H1 (cell line): Measurements from ENCODE around the gene SAFB. TPM values are rescaled to one million over a fixed set of nuclear protein-coding genes. Genes with fewer than 3 reads are reported as not detected.

Experiments used
- CTCF ChIA-PET: fragments of 300-600 bp; sonication (Branson Sonifier 250); formaldehyde crosslinking; loops from one replicate; lab custom pipeline; 2021; ENCODE audit not compliant: partially characterized antibody; lab: Charles Lee
- POLR2A ChIA-PET: fragments of 300-600 bp; sonication (Branson Sonifier 250); formaldehyde crosslinking; loops from one replicate; lab custom pipeline; 2021; ENCODE audit warnings: inconsistent platforms; ENCODE audit not compliant: partially characterized antibody; lab: Charles Lee
- DNase-seq, 2 experiments: peaks; one replicate each; pipeline versions ENCODE4 v3.0.0 to v3.0.0-alpha.2; 2010 to 2022; ENCODE audit warnings: low spot score in 2 of 2, low read depth in 1 of 2, mixed read lengths in 1 of 2
- FAIRE-seq: peaks from 2 replicates; lab custom pipeline; 2011; peaks lifted over from hg19 to GRCh38; lab: Jason Lieb, UNC
- H2AFZ ChIP-seq: 2 replicates; pipeline ENCODE4 v1.8.1; 2012; ENCODE audit warnings: low read length, inconsistent platforms
- H2AK5ac ChIP-seq: 2 replicates; pipeline ENCODE4 v1.6.1; 2013; ENCODE audit warnings: low read depth, low read length
- H2BK120ac ChIP-seq: replicated peaks from 2 replicates; pipeline ENCODE3; 2013; ENCODE audit warnings: low read depth, low read length, inconsistent platforms
- H2BK12ac ChIP-seq: 2 replicates; pipeline ENCODE4 v1.6.1; 2013; ENCODE audit warnings: low read depth, low read length
- H2BK15ac ChIP-seq: 2 replicates; pipeline ENCODE4 v1.6.1; 2013; ENCODE audit warnings: low read length
- H2BK20ac ChIP-seq: 2 replicates; pipeline ENCODE4 v1.6.1; 2013; ENCODE audit warnings: low read length
- H2BK5ac ChIP-seq: 2 replicates; pipeline ENCODE4 v1.6.1; 2013; ENCODE audit warnings: low read depth, low read length
- H3K14ac ChIP-seq: 2 replicates; pipeline ENCODE4 v1.6.1; 2013; ENCODE audit warnings: inconsistent platforms; ENCODE audit not compliant: insufficient read length
- H3K18ac ChIP-seq: 2 replicates; pipeline ENCODE4 v1.6.1; 2013; ENCODE audit warnings: low read length; ENCODE audit errors: extremely low read depth
- H3K23ac ChIP-seq: 2 replicates; pipeline ENCODE4 v1.6.1; 2013; ENCODE audit warnings: inconsistent platforms; ENCODE audit not compliant: insufficient read length
- H3K23me2 ChIP-seq: 2 replicates; pipeline ENCODE4 v1.6.1; 2013; ENCODE audit warnings: low read depth, low read length
- H3K27ac ChIP-seq: 2 replicates; pipeline ENCODE4 v1.6.1; 2011; ENCODE audit warnings: low read depth, low read length, inconsistent platforms
- H3K27me3 ChIP-seq, 4 experiments: replicated peaks in 1 of 4; 1 replicate in 1 of 4; 2 replicates in 3 of 4; pipeline versions ENCODE4 v1.6.1 to v1.8.1; 2011 to 2013; ENCODE audit warnings: low read length in 3 of 4, mild to moderate bottlenecking in 3 of 4, inconsistent platforms in 2 of 4, mixed read lengths in 2 of 4, moderate library complexity in 1 of 4; ENCODE audit not compliant: control insufficient read depth in 3 of 4, insufficient read depth in 3 of 4; ENCODE audit errors: extremely low read depth in 1 of 4
- H3K36me3 ChIP-seq, 4 experiments: 2 replicates each; pipeline versions ENCODE4 v1.6.1 to v1.8.1; 2011 to 2013; ENCODE audit warnings: mild to moderate bottlenecking in 4 of 4, low read length in 3 of 4, moderate library complexity in 2 of 4, control low read depth in 1 of 4, inconsistent platforms in 1 of 4; ENCODE audit not compliant: insufficient read depth in 4 of 4, control insufficient read depth in 2 of 4
- H3K4ac ChIP-seq: replicated peaks from 2 replicates; pipeline ENCODE3; 2013; ENCODE audit warnings: low read length, low read depth, mixed read lengths, inconsistent platforms; ENCODE audit not compliant: insufficient read length
- H3K4me1 ChIP-seq, 4 experiments: replicated peaks in 1 of 4; 1 replicate in 1 of 4; 2 replicates in 3 of 4; pipeline versions ENCODE4 v1.6.1 to v1.8.1; 2011 to 2013; ENCODE audit warnings: low read length in 3 of 4, inconsistent platforms in 2 of 4, mixed read lengths in 1 of 4; ENCODE audit not compliant: insufficient read depth in 4 of 4, control insufficient read depth in 3 of 4
- H3K4me2 ChIP-seq, 2 experiments: 2 replicates each; pipeline versions ENCODE4 v1.6.1 to v1.8.1; 2011 to 2013; ENCODE audit warnings: low read depth in 2 of 2, low read length in 2 of 2, control low read depth in 1 of 2, inconsistent platforms in 1 of 2, mild to moderate bottlenecking in 1 of 2; ENCODE audit not compliant: insufficient read depth in 1 of 2
- H3K4me3 ChIP-seq, 4 experiments: fragments of 200-600, 300-600 bp in 1 of 4; sonication (generic), shearing (Covaris generic), sonication (Bioruptor Twin) in 1 of 4; 2 replicates each; pipeline versions ENCODE4 v1.5.1 to v1.8.1; 2011 to 2016; ENCODE audit warnings: low read length in 4 of 4, low read depth in 3 of 4, control low read depth in 2 of 4, inconsistent platforms in 2 of 4, mild to moderate bottlenecking in 2 of 4, mixed read lengths in 1 of 4, moderate library complexity in 1 of 4; ENCODE audit not compliant: insufficient read depth in 2 of 4; ENCODE audit errors: extremely low read depth in 1 of 4
- H3K56ac ChIP-seq: replicated peaks from 2 replicates; pipeline ENCODE3; 2013; ENCODE audit warnings: low read depth, mild to moderate bottlenecking, mixed read lengths, low read length, inconsistent platforms; ENCODE audit not compliant: insufficient read length
- H3K79me1 ChIP-seq: 2 replicates; pipeline ENCODE4 v1.6.1; 2013; ENCODE audit warnings: low read depth, low read length, control low read depth
- H3K79me2 ChIP-seq, 2 experiments: 2 replicates each; pipeline versions ENCODE4 v1.6.1 to v1.8.1; 2012 to 2013; ENCODE audit warnings: low read length in 2 of 2, mild to moderate bottlenecking in 2 of 2, inconsistent platforms in 1 of 2; ENCODE audit not compliant: insufficient read depth in 2 of 2, control insufficient read depth in 1 of 2
- H3K9ac ChIP-seq, 4 experiments: replicated peaks in 1 of 4; 1 replicate in 1 of 4; 2 replicates in 3 of 4; pipeline versions ENCODE4 v1.6.1 to v1.8.1; 2011 to 2013; ENCODE audit warnings: low read depth in 3 of 4, low read length in 3 of 4, control low read depth in 2 of 4, mild to moderate bottlenecking in 2 of 4, moderate library complexity in 2 of 4, inconsistent platforms in 1 of 4; ENCODE audit errors: extremely low read depth in 1 of 4
- H3K9me3 ChIP-seq, 2 experiments: 2 replicates each; pipeline versions ENCODE4 v1.6.1 to v1.8.1; 2012 to 2013; ENCODE audit warnings: mild to moderate bottlenecking in 2 of 2, moderate library complexity in 2 of 2, control low read depth in 1 of 2, inconsistent platforms in 1 of 2, low read depth in 1 of 2, low read length in 1 of 2, mixed read lengths in 1 of 2; ENCODE audit not compliant: insufficient read depth in 2 of 2
- H4K20me1 ChIP-seq, 2 experiments: replicated peaks in 1 of 2; 2 replicates each; pipeline versions ENCODE3 to v1.8.1; 2011 to 2013; ENCODE audit warnings: inconsistent platforms in 2 of 2, low read length in 2 of 2, mild to moderate bottlenecking in 1 of 2; ENCODE audit not compliant: insufficient read depth in 2 of 2, control insufficient read depth in 1 of 2
- H4K5ac ChIP-seq: 2 replicates; pipeline ENCODE4 v1.6.1; 2013; ENCODE audit warnings: low read length, low read depth, mixed read lengths, inconsistent platforms; ENCODE audit not compliant: insufficient read length
- H4K8ac ChIP-seq: 2 replicates; pipeline ENCODE4 v1.8.0; 2013; ENCODE audit warnings: mild to moderate bottlenecking, moderate library complexity, low read length, inconsistent platforms; ENCODE audit not compliant: insufficient read depth; ENCODE audit errors: extremely low read depth
- H4K91ac ChIP-seq: replicated peaks from 2 replicates; pipeline ENCODE3; 2013; ENCODE audit warnings: low read length, mixed read lengths, inconsistent platforms; ENCODE audit not compliant: insufficient read length
- ASH2L ChIP-seq: fragments of 200-600, 300-600 bp; sonication (generic); IDR thresholded peaks from one replicate; pipeline ENCODE4 v1.7.1; 2017; ENCODE audit warnings: low read length
- BRCA1 ChIP-seq: IDR thresholded peaks from 2 replicates; pipeline ENCODE4 v1.6.1; 2012; ENCODE audit warnings: low read depth, low read length, improper control_type of control experiment
- CHD1 ChIP-seq: IDR thresholded peaks from 2 replicates; pipeline ENCODE4 v1.6.1; 2012; ENCODE audit warnings: low read depth, low read length, improper control_type of control experiment
- CTBP2 ChIP-seq: IDR thresholded peaks from 2 replicates; pipeline ENCODE4 v1.7.0; 2011; ENCODE audit warnings: borderline replicate concordance, mild to moderate bottlenecking, moderate library complexity, mixed read lengths, low read length; ENCODE audit not compliant: insufficient read depth, insufficient read length
- EZH2 ChIP-seq: fragments of 200-600 bp; sonication (generic); IDR thresholded peaks from 2 replicates; pipeline ENCODE4 v1.7.1; 2012; ENCODE audit warnings: low read depth, mild to moderate bottlenecking, moderate library complexity, low read length, inconsistent platforms; ENCODE audit not compliant: severe bottlenecking
- FOSL1 ChIP-seq: IDR thresholded peaks from 2 replicates; pipeline ENCODE4 v1.6.1; 2011; ENCODE audit warnings: mild to moderate bottlenecking, low read depth, low read length, moderate library complexity; ENCODE audit not compliant: insufficient read depth
- PHF8 ChIP-seq: fragments of 200-600 bp; sonication (generic); conservative IDR thresholded peaks from 2 replicates; pipeline ENCODE4 v1.7.1; 2012; ENCODE audit warnings: low read depth, mild to moderate bottlenecking, inconsistent platforms, low read length, moderate library complexity
- POLR2A ChIP-seq, 2 experiments: IDR thresholded peaks; 1 replicate in 1 of 2; 2 replicates in 1 of 2; pipeline ENCODE4 v1.6.1; 2011; ENCODE audit warnings: low read depth in 2 of 2, low read length in 2 of 2, mild to moderate bottlenecking in 2 of 2; ENCODE audit errors: control extremely low read depth in 1 of 2
- POU5F1 ChIP-seq: IDR thresholded peaks from 2 replicates; pipeline ENCODE4 v1.6.1; 2011; ENCODE audit warnings: low read depth, mild to moderate bottlenecking, low read length, moderate library complexity
- SP1 ChIP-seq: IDR thresholded peaks from 2 replicates; pipeline ENCODE4 v1.6.1; 2011; ENCODE audit warnings: low read depth, low read length
- SP2 ChIP-seq: IDR thresholded peaks from 2 replicates; pipeline ENCODE4 v1.6.1; 2012; ENCODE audit warnings: mild to moderate bottlenecking, low read length, inconsistent platforms
- TCF12 ChIP-seq: IDR thresholded peaks from 2 replicates; pipeline ENCODE4 v1.6.1; 2011; ENCODE audit warnings: low read depth, mild to moderate bottlenecking, low read length
- YY1 ChIP-seq: IDR thresholded peaks from 2 replicates; pipeline ENCODE4 v1.6.1; 2011; ENCODE audit warnings: low read depth, mild to moderate bottlenecking, low read length
- WGBS, 2 experiments: shearing (Covaris generic) in 1 of 2; methylation state at CpG; one replicate each; pipeline versions ENCODE4 v1.1.6 to v1.1.7; 2013 to 2015; ENCODE audit warnings: low lambda C conversion rate in 2 of 2, mixed read lengths in 2 of 2, inconsistent platforms in 1 of 2, low coverage in 1 of 2, missing lambda C conversion rate in 1 of 2; ENCODE audit not compliant: insufficient replicate concordance in 2 of 2, insufficient coverage in 1 of 2, insufficient read length in 1 of 2; ENCODE audit errors: extremely low coverage in 1 of 2, missing lambda C conversion rate in 1 of 2; 5-methylcytosine and 5-hydroxymethylcytosine counted together
- polyA plus RNA-seq, 7 experiments: library from polyadenylated mRNA; depleted of rRNA in 3 of 7; stranded (reverse) in 5 of 7; unstranded in 2 of 7; fragments of >200 nt in 5 of 7; fragments of 200-250 nt in 2 of 7; gene quantifications; 1 replicate in 5 of 7; 2 replicates in 1 of 7; 4 replicates in 1 of 7; pipeline versions ENCODE4 v1.2.1 to v1.2.3, GENCODE V29; 2011 to 2013; ENCODE audit warnings: missing spikeins in 2 of 7, mixed read lengths in 2 of 7
- total RNA-seq: library from RNA; stranded (reverse); fragmentation: NEBNext Ultra II Directional; extraction: Animal tissue kit (Norgen Biotek cat#: 25700); gene quantifications from 2 replicates; pipeline ENCODE4 v1.2.1, GENCODE V29; 2021
- TF ChIP-seq, protein P1 (sequence below): IDR thresholded peaks from 2 replicates; pipeline ENCODE4 v1.6.1; 2011; ENCODE audit warnings: low read depth, mild to moderate bottlenecking, low read length; ENCODE audit not compliant: insufficient read depth

The SAFB gene
- total and polyA plus RNA-seq, 2 of the 8 experiments (the other 6 are each of a cell fraction or from before 2014, with no cell fraction given) = 27.0 to 110 TPM

DNA sequence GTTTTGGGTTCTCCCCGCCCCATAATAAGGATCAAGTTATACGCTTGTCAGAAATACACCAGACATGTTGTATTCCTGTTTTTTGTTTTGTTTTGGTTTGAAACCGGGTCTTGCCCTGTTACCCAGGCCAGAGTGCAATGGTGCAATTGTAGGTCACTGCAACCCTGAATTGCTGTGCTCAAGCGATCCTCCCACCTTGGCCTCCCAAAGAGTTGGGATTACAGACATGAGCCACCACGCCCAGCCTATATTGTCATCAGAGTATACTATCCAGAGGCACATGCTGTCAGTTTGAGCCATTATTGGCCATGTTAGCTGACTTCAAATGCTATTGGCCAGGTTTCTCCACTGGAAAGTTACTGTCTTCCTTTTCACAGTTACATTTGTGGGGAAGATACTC, 9.8 kb downstream of the SAFB start:
- FAIRE-seq = no peak
- no peak overlapping the region for H3K4me2 ChIP-seq

More for the DNA sequence above, 9.8 kb downstream of the SAFB start:
- no peak overlapping the region for H2BK20ac ChIP-seq
- no peak overlapping the region for H3K4ac ChIP-seq
- H3K4me3 ChIP-seq = no peak overlapping the region
- no peak overlapping the region for H3K14ac ChIP-seq
- no peak overlapping the region for H2BK12ac ChIP-seq
- peaks cover 3 to 21% (median 10%) of the 10 kb centered on the region in 4 experiments; a peak in 7 of 8 replicates for H3K36me3 ChIP-seq
- 87% methylated on average over 5 of the region's 5 CpGs; no CpG with 5 or more reads in 1 of the 2 experiments for WGBS, 2 experiments
- H2BK15ac ChIP-seq = no peak overlapping the region
- H3K23me2 ChIP-seq = no peaks in the 10 kb centered on the region
- no peak overlapping the region for H3K23ac ChIP-seq
- H3K9me3 ChIP-seq = no peaks in the 10 kb centered on the region
- no peaks in the 10 kb centered on the region for H3K27me3 ChIP-seq
- H3K4me1 ChIP-seq = no peaks in the 10 kb centered on the region; a peak in 1 of 7 replicates
- H4K20me1 ChIP-seq = peaks cover 29 to 34% of the 10 kb centered on the region in 2 experiments
- peaks cover 15% of the 10 kb centered on the region for H3K79me1 ChIP-seq
- H2AFZ ChIP-seq = no peak overlapping the region
- H2BK5ac ChIP-seq = no peak overlapping the region
- POLR2A ChIA-PET = interaction anchor here (1.2 to 1.7 kb wide), 3 partner anchors 9 to 57 kb away, joined by 3 to 5 read pairs (median 3); partner anchors contain the start of genes RPL36, SAFB and SAFB2
- no peak overlapping the region for H2BK120ac ChIP-seq
- H3K79me2 ChIP-seq = peaks cover 36 to 95% of the 10 kb centered on the region in 2 experiments
- no peak overlapping the region for H3K18ac ChIP-seq
- DNase-seq = no peak
- no peak overlapping the region for H3K56ac ChIP-seq
- H3K27ac ChIP-seq = no peak overlapping the region
- no peak overlapping the region for H4K8ac ChIP-seq
- no peak overlapping the region for H4K91ac ChIP-seq
- no peak overlapping the region for H2AK5ac ChIP-seq
- no peak for TF ChIP-seq SP2
- TF ChIP-seq PHF8 = no peak
- no peak for TF ChIP-seq CTBP2
- TF ChIP-seq SP1 = no peak
- no peak for TF ChIP-seq EZH2
- TF ChIP-seq TCF12 = no peak
- TF ChIP-seq CHD1 = no peak
- TF ChIP-seq YY1 = no peak
- no peak for TF ChIP-seq POU5F1
- TF ChIP-seq, protein P1, sequence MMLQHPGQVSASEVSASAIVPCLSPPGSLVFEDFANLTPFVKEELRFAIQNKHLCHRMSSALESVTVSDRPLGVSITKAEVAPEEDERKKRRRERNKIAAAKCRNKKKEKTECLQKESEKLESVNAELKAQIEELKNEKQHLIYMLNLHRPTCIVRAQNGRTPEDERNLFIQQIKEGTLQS = no peak
- TF ChIP-seq BRCA1 = no peak
- TF ChIP-seq POLR2A (IDR thresholded peaks at IDR 0.05; ENCODE audit: control extremely low read depth in 1 of 2, low read depth in 2 of 2, low read length in 2 of 2) = no peak
- no peak for TF ChIP-seq ASH2L
- TF ChIP-seq FOSL1 = no peak
- H4K5ac ChIP-seq = no peak overlapping the region
- H3K9ac ChIP-seq = no peak overlapping the region
- CTCF ChIA-PET = no interaction called here
